Left cardiac atrium (tissue), 4 donors: ENCODE measurements around the gene UNC13D. TPM values are rescaled to one million over a fixed set of nuclear protein-coding genes. Genes with fewer than 3 reads are reported as not detected.
"Not testable (repeated sequence)": the region's sequence is repeated elsewhere in the genome, so short reads cannot be mapped to it uniquely, and the experiment has no call there.

Experiments
- ATAC-seq, 2 donors: fragments of 200-7000 bp; cut with Tn5 transposase; one replicate each; pipeline ENCODE4 v1.9.1; 2020; ENCODE audit warnings: mild to moderate bottlenecking in 2 of 2, moderate library complexity in 2 of 2
- DNase-seq: peaks from one replicate; pipeline ENCODE4 v3.0.0-alpha.2; 2020
- intact Hi-C, 2 donors: fragments of 100-400 bp; cut with DNase I; formaldehyde crosslinking; loops; one replicate each; pipeline versions ENCODE4 v1.14.1 to v1.15.1; 2022 to 2023
- long read RNA-seq: library from polyadenylated mRNA; unstranded; transcript quantifications from one replicate; pipeline ENCODE4 v2.0.0, GENCODE V29; 2021
- total RNA-seq, 2 donors: library from RNA; stranded (reverse); fragmentation: NEBNext Ultra II Directional; extraction: Animal tissue kit (Norgen Biotek cat#: 25700); gene quantifications; one replicate each; pipeline ENCODE4 v1.2.1, GENCODE V29; 2021
- donor health status: DM: no; HTN: yes; CAD: no.
- donor health status: DM: no; HTN: yes; CAD: no; lungs with severe emphysema.
- donor health status: DM: yes; HTN: yes; CAD: no.
- donor health status: Dilated cardiomyopathy.

The UNC13D gene
- total RNA-seq, result 10 to 100 TPM; 22.1 to 34.0 TPM
- long read RNA-seq, full-length matches to known transcripts, result 3 of 27 reads
- long read RNA-seq, partial matches to known transcripts, result 12 of 27 reads
- long read RNA-seq, other reads (novel, unspliced or antisense), result 12 of 27 reads

DNA sequence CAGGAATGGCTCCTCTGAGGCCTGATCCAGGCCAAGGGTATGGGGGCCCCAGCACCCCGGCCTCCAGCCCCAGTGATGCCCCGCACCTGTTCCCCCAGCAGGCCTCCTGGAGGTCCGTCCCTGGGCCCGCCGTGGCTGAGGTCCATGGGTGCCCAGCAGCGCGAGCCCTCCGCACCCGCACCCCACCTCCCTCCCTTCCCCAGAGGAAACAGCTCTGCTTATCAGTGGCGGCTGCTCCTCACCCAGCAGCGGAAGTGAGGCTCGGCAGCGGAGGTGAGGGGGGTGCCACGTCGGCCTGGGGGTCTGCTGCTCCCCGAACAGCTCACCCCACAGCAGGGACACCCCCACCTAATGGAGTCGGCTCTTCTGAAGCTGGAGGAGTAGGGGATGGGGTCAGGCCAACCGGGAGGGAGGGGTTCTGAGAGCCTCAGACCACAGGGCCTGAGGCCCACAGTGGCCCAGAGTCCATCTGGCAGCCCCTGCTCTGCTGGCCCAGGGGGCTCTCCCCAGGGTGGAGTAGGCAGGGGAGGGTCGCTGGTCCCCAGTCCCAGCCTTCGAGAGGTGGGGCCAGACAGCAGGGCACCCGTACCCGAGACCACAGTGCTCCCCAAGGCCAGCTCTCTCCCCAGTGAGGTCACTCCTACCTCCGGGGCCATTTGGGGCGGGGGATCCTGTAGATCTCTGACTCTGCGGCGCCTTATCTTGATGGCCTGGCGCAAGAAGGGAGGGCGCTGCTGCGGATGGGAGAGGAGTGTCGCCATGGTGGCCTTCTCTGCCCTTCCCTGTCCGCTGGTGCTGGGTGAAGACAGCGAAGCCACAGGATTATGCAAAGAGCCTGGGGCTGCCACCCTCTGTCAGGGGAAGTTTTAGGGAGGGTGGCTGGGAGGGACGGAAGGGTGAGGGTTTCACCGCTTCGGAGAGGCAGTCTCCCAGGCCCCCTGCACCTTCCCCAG lies at the start of gene UNC13D:
TSS of gene UNC13D (minus strand) at position 828 of the 953 bp plus-strand sequence. CDS start at position 761, 67 bp downstream.
- DNase-seq (no peak), ATAC-seq (peak; percentile 20 to 32)

DNA sequence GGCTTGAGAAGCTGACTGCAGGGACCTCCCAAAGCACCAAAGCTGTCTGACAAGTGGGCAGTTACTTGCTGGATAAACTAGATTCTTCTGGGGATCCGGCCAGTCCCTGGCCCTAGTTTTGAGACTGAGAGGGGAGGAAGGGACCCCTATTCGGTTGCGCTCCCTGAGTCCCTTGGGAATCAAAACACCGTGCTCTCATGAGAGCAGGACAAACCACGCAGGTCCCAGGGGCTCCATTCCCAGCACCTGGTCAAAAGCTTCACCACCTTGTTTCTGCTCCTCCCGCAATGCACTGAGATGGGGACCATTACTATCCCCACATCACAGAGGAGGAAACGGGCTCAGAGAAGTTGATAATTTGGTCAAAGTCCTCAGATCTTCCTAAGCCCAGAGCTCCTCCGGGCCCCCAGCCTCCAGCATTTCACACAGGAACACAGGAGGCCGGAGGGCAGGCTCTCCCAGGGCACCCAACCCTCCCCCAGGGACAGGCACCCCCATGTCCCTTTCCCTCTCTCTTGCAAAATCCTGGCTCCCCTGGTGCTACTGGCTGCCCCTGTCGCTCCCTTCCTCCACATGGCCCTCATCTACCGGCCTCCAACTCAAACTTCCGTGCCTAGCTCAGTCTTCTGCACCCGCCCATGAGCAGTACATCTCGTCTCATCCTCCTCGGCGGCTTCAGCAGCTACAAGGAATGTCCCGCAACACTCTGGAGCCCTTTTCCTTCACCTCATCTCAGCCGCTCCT lies 49.3 kb upstream of the UNC13D start:
- intact Hi-C loops, result loop anchor here in 1 of 2 donors (10.0 kb wide), 1 partner anchor 129 kb away; the partner anchor contains the start of gene GALK1
- no peak for DNase-seq
- ATAC-seq, result no peak

More for the DNA sequence above, at the start of gene UNC13D:
- intact Hi-C loops, result loop anchor here in 1 of 2 donors (10.0 kb wide), 1 partner anchor 69 kb away; a partner anchor contains a TSS

DNA sequence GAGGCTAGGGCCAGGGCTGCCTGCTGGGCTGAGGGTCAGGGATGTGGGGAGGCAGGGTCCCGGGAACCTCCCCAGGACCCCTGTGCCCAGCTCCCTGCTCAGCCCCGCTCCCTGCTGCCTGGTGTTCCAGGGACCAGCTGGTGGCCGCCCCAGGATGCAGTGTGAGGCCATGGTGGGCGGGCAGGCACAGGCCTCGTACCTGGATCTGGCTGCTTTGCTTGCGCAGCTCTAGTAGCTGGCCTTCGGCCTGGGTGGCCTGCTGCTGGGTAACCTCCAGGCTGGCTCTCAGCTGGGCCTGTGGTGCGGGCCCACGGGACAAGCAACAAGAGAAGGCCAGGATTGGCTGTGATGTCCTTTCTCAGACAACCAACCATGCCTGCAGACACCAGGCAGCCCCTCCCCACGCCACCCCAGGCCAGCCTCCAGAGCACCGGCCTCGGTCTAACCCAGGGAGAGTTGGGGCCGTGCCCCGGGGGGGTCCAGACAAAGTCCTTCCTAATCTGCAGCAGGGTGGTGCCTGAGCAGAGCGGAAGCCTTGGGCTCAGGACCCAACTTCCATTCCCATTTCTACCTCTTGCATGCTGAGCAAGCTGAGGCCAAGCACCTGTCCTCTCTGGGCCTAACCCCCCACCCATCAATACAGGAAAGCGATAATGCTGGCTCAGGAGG lies 48.5 kb upstream of the UNC13D start:
- no peak for DNase-seq
- no peak for ATAC-seq
- intact Hi-C loops, result loop anchor here in 1 of 2 donors (10.0 kb wide), 1 partner anchor 128 kb away; the partner anchor contains the start of gene GALK1

DNA sequence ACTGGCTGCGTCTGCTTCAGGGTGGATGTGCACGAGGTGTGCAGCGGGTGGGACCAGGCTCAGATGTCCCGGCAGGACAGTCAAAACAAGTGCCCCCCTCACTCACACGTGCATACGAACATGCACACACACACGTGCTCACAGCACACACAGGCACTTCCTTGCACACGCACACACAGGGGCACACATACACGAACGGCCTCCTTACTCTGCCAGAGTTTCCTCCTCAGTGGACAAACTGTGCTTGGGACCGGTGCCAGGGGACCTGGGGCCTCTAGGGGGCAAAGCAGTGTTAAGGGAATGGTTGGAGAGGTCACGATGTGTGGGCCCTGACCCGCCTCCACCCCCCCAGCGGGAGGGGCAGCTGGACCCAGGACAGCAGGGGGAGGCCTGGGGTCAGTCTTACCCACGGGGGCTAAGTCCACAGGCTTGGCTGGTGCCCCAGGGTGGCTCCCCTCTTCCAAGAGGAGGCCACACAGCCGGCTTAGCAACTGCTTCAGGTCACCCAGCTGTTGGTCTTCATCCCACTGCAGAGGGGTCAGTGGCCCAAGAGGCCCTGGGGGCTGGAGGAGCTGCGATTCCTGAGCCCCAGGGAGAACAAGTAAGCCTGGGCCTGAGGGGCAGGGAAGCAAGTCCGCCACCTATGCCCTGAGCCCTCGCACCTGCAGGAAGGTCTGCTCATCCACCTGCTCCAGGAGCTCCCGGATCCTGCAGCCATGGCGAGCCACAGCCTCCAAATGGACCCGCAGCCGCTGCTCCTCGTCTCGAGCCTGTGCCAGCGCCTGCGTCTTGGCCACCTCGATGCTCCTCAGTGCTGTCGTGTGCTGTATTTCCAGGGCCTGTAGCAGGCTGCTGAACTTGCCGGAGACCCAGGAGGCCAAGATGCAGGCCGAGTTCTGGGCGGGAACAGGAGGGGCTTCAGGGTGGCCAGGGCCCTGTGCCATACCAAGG lies 47.7 kb upstream of the UNC13D start:
- ATAC-seq, result no peak
- intact Hi-C loops, result loop anchor here in 1 of 2 donors (10.0 kb wide), 1 partner anchor 127 kb away; the partner anchor contains the start of gene GALK1
- DNase-seq, result no peak

- DNase-seq (no peak), ATAC-seq (no peak)
- intact Hi-C loops, result loop anchor here in 1 of 2 donors (10.0 kb wide), 1 partner anchor 126 kb away; the partner anchor contains the start of gene GALK1
Observed at GRCh38 chr17:75891022-75891604, 46.9 kb upstream of the UNC13D start.

DNA sequence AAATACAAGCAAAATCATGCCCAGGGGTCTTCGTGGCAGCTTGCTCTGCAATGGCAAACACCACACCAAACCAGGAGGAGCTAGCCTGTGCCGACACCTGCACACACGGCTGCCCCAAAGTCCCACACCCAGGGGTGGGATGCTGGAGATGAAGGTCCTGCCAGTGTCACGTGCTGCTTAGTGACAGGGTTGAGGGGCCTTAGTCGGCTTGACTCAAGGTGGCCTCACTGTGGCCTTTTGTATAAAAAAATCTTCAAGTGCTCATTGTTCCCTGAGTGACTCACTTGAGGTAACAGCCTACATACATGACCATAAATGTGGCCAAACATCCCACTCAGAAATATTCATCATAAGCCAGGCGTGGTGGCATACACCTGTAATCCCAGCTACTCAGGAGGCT lies 45.2 kb upstream of the UNC13D start:
- ATAC-seq (no peak), DNase-seq (no peak)
- intact Hi-C loops, result no loop called here

GRCh38 chr17:75888484-75888883 lies 44.3 kb upstream of the UNC13D start:
- intact Hi-C loops, result no loop called here
- ATAC-seq (no peak), DNase-seq (no peak)

DNA sequence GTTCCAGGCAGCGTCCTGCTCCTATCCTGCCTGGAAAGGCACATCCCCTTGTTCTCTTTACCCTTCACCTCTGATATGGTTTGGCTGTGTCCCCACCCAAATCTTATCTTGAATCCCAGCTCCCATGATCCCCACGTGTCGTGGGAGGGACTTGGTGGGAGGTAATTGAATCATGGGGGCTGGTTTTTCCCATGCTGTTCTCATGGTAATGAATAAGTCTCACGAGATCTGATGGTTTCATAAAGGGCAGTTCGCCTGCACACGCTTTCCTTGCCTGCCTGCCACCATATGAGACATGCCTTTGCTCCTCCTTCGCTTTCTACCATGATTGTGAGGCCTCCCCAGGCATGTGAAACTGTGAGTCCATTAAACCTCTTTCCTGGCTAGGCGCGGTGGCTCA lies 41.7 kb upstream of the UNC13D start:
- intact Hi-C loops, ATAC-seq, DNase-seq: not testable (repeated sequence)

GRCh38 chr17:75885431-75885830 lies 41.2 kb upstream of the UNC13D start:
- DNase-seq (no peak), ATAC-seq (no peak)
- intact Hi-C loops, result no loop called here

DNA sequence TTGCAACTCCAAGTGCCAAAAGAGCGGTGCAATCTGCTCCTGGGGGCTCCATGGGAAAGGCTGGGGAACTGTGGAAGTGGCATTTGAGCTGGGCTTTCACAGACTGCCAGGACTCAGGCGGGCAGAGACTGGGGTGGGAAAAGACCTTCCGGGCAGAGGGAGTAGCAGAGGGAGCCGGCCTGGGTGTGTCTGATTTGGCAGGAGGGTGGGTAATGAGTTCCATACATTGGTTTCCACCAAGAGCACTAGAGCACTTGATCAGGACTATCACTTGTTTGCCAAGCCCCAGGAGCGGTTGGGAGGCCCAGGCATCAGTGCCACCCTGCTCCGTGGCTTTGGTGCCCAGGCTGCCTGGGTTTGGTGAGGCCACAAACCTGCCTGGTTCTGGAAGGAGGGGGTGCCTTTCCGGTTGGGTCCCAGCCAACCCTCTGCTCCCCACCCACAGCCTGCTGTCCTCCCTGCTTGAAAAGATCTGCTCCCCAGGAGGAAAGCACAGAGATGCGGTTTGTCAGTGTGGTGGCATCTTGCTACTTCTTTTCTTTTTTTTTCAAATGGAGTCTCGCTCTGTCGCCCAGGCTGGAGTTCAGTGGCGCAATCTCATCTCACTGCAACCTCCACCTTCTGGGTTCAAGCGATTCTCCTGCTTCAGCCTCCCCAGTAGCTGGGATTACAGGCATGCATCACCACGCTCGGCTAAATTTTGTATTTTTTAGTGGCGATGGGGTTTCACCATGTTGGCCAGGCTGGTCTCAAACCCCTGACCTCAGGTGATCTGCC lies 37.7 kb upstream of the UNC13D start:
- DNase-seq (no peak), ATAC-seq (no peak)
- intact Hi-C loops, result no loop called here

- intact Hi-C loops, result no loop called here
- DNase-seq (no peak), ATAC-seq (no peak)
Observed at GRCh38 chr17:75880266-75880665, 36.1 kb upstream of the UNC13D start.

DNA sequence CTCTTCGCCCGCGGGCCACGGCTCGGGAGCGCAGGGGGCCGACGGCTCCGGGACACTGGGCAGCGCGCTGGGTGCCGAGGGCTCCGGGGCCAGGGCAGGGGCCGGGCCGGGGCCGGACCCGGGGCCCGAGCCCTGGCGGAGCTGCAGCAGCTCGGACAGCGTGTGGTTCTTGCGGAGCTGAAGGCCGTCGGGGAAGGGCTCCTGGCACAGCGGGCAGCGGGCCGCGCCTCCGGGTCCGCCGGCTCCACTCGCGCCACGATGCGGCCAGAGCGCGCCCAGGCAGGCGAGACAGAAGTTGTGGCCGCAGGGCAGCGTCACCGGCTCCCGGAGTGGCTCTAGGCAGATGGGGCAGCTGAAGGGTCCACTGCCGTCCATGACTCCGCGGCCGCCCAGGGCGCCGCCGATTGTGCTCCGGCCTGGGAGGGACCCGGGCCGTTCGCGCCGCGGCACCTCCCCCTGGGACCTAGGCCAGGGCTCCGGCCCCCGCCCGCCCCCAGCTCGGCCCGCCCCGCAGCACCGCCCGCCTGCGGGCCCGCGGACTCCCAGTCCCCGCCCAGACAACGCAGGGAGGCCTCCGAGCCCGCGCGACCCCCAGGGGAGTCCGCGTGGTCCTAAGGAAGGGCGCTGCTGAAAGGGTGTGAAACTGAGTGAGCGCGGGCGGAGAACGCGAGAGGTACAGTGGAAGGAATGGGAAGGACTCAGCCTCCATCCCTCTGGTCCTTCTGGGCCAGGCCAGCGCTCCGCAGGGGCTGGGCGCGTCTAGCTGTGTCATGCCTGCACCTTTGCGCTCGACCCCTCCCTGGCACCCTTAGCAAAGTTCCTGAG lies 34.2 kb upstream of the UNC13D start, which contains the start of gene TRIM47:
TSS of gene TRIM47 (minus strand) at position 408 of the 825 bp plus-strand sequence. CDS start at position 375, 33 bp downstream.
- intact Hi-C loops, result no loop called here
- peak; percentile 55 to 65 for ATAC-seq
- DNase-seq, result peak; percentile 79

DNA sequence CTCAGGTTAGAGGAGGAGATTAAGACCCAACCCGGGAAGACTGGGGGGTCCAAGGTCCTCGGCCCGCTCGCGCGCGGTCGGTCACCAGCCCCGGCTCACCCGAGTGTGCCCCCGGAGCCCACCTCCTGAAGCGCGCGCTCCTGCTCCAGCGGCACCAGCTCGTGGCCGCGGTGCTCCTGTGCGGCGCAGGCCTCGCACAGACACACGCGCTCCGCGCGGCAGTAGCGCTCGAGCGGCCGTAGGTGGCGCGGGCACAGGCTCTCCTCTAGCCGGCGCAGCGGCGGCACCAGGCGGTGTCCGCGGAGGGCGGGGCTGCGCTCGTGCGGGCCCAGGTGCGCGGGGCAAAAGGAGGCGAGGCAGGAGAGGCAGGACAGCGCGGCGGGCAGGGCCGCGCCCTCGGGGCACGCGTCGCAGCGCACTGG lies 33.6 kb upstream of the UNC13D start:
- intact Hi-C loops, result no loop called here
- DNase-seq, result peak; percentile 80

GRCh38 chr17:75876938-75877751 lies 32.9 kb upstream of the UNC13D start:
- intact Hi-C loops, result no loop called here
- DNase-seq (peak; percentile 95), ATAC-seq (peak; percentile 67 to 70)

More for the DNA sequence above, 33.6 kb upstream of the UNC13D start:
- peak; percentile 67 to 82 for ATAC-seq
